ENCODE data around the gene C16orf87. TPM values are rescaled to one million over a fixed set of nuclear protein-coding genes. Genes with fewer than 3 reads are reported as not detected.

The C16orf87 gene
- polyA plus RNA-seq, 2 of the 4 experiments (the other 2 are of a cell fraction), result 10.8 to 17.1 TPM

- no peak for FAIRE-seq
- peaks cover 33% of the 10 kb centered on the region for H3K4me1 ChIP-seq
- H3K4me2 ChIP-seq, result peak overlapping the region; percentile 58
- H3K27ac ChIP-seq, result no peak overlapping the region
- H3K9me3 ChIP-seq, result no peaks in the 10 kb centered on the region
- TF ChIP-seq CHD4 (IDR thresholded peaks at IDR 0.05; ENCODE audit: borderline replicate concordance), result no peak
- TF ChIP-seq CTCF (IDR thresholded peaks at IDR 0.05), result no peak
- TF ChIP-seq FOSL2 (IDR thresholded peaks at IDR 0.05), result no peak
- TF ChIP-seq FOSL2 (CRISPR knock-in tag; IDR thresholded peaks at IDR 0.05), result peak; percentile 27; the same call in 1 of the 2 replicates
- no peak for TF ChIP-seq MAZ (IDR thresholded peaks at IDR 0.05; ENCODE audit: borderline replicate concordance, low read depth, low read length)
- H3K4me3 ChIP-seq, result no peak overlapping the region
- ATAC-seq, result no peak
- ChIA-PET POLR2A (no interaction called here), CTCF (interaction anchor here (1.2 to 1.3 kb wide), 2 partner anchors 20 to 308 kb away, joined by 3 read pairs; no protein-coding TSS in a partner anchor)
- no peak for DNase-seq (ENCODE audit: low read depth in 1 of 2, low spot score in 1 of 2)
- WGBS (ENCODE audit: missing lambda C conversion rate), result 25% methylated on average over 2 of the region's 2 CpGs
Measured at GRCh38 chr16:46833460-46833800, 2.5 kb upstream of the C16orf87 start.

GRCh38 chr16:46832757-46833459, 1.9 kb upstream of the C16orf87 start:
- H3K9me3 ChIP-seq, result no peaks in the 10 kb centered on the region
- no peak for ATAC-seq
- H3K4me1 ChIP-seq, result peaks cover 35% of the 10 kb centered on the region
- no peak overlapping the region for H3K27ac ChIP-seq
- 60% methylated on average over 7 of the region's 7 CpGs for WGBS (ENCODE audit: missing lambda C conversion rate)
- FAIRE-seq, result no peak
- no peak overlapping the region for H3K4me3 ChIP-seq
- TF ChIP-seq CTCF (IDR thresholded peaks at IDR 0.05) (no peak), CEBPB (IDR thresholded peaks at IDR 0.05) (0 out of 4 replicates have a peak, but pooled peaks of 1 of the 2 experiments have one; percentile 12)
- ChIA-PET POLR2A (interaction anchor here (1.9 kb wide), 1 partner anchor 51 kb away, joined by 6 read pairs; the partner anchor contains the start of gene GPT2), CTCF (interaction anchor here (1.2 to 1.3 kb wide), 2 partner anchors 21 to 309 kb away, joined by 3 read pairs; no protein-coding TSS in a partner anchor)
- DNase-seq (ENCODE audit: low read depth in 1 of 2, low spot score in 1 of 2), result no peak
- H3K4me2 ChIP-seq, result peak overlapping the region; percentile 58

GRCh38 chr16:46830417-46830901, 521 bp downstream of the C16orf87 start:
- Histone ChIP-seq H3K4me3 (peak overlapping the region; percentile 80), H3K27ac (peak overlapping the region; percentile 91 to 94), H3K9me3 (no peaks in the 10 kb centered on the region), H3K4me1 (peaks cover 41% of the 10 kb centered on the region), H3K4me2 (peak overlapping the region; percentile 74)
- DNase-seq (ENCODE audit: low read depth in 1 of 2, low spot score in 1 of 2) (peak in 1 of 2 experiments; percentile 16), ATAC-seq (peak; percentile 60 to 73), FAIRE-seq (no peak)
- TF ChIP-seq CHD2 (IDR thresholded peaks at IDR 0.05; ENCODE audit: low read length, partially characterized antibody), result no peak
- no peak for TF ChIP-seq JUN (IDR thresholded peaks at IDR 0.05)
- TF ChIP-seq KDM5A (IDR thresholded peaks at IDR 0.05), result no peak
- TF ChIP-seq ZNF302 (CRISPR knock-in tag; IDR thresholded peaks at IDR 0.05), result no peak
- TF ChIP-seq REST (IDR thresholded peaks at IDR 0.05), result no peak
- TF ChIP-seq MAFK (IDR thresholded peaks at IDR 0.05; ENCODE audit: partially characterized antibody), result no peak
- no peak for TF ChIP-seq EP300 (IDR thresholded peaks at IDR 0.05)
- no peak for TF ChIP-seq JUNB (IDR thresholded peaks at IDR 0.05)
- no peak for TF ChIP-seq MAZ (IDR thresholded peaks at IDR 0.05; ENCODE audit: borderline replicate concordance, low read depth, low read length)
- TF ChIP-seq EHF (CRISPR knock-in tag; IDR thresholded peaks at IDR 0.05), result no peak
- TF ChIP-seq MYC (IDR thresholded peaks at IDR 0.05; ENCODE audit: borderline replicate concordance, low read length), result no peak
- TF ChIP-seq MAX (IDR thresholded peaks at IDR 0.05), result no peak; the same call in 1 of the 2 replicates
- ChIA-PET CTCF (no interaction called here), POLR2A (interaction anchor here (1.0 to 1.9 kb wide), 3 partner anchors 15 to 54 kb away, joined by 3 to 6 read pairs (median 6); partner anchors contain the start of gene GPT2)
- 0% methylated on average over 24 of the region's 45 CpGs for WGBS (ENCODE audit: missing lambda C conversion rate)
